Neural cell (in vitro differentiated cells): Measurements from ENCODE around the gene RUVBL1. TPM values are rescaled to one million over a fixed set of nuclear protein-coding genes. Genes with fewer than 3 reads are reported as not detected.

Source experiments
- H2AFZ ChIP-seq: fragments of 200-600, 300-800 bp; sonication (generic), shearing (Covaris generic); 2 replicates; pipeline ENCODE4 v1.6.0; 2014; ENCODE audit warnings: low read depth, mild to moderate bottlenecking, antibody characterized with exemption, low read length, moderate library complexity
- H3F3A ChIP-seq: fragments of 200-600 bp; shearing (Covaris generic); 2 replicates; pipeline ENCODE4 v1.6.1; 2016; ENCODE audit warnings: mild to moderate bottlenecking, moderate library complexity, mixed read lengths, antibody characterized with exemption, low read length; ENCODE audit not compliant: insufficient read depth, poor library complexity, severe bottlenecking
- H3K27ac ChIP-seq: fragments of 200-600, 300-800 bp; sonication (generic), shearing (Covaris generic); 2 replicates; pipeline ENCODE4 v1.5.1; 2014; ENCODE audit warnings: mild to moderate bottlenecking, low read length, moderate library complexity
- H3K27me3 ChIP-seq: fragments of 300-800, 200-600 bp; sonication (generic), shearing (Covaris generic); 2 replicates; pipeline ENCODE4 v1.6.0; 2014; ENCODE audit warnings: mild to moderate bottlenecking, low read depth, low read length, moderate library complexity; ENCODE audit not compliant: insufficient read depth
- H3K36me3 ChIP-seq: fragments of 300-800, 200-600 bp; sonication (generic), shearing (Covaris generic); 2 replicates; pipeline ENCODE4 v1.5.1; 2014; ENCODE audit warnings: mild to moderate bottlenecking, antibody characterized with exemption, low read length, moderate library complexity; ENCODE audit not compliant: insufficient read depth
- H3K4me2 ChIP-seq: fragments of 300-800, 200-600 bp; sonication (generic), shearing (Covaris generic); 2 replicates; pipeline ENCODE4 v1.6.0; 2014; ENCODE audit warnings: mild to moderate bottlenecking, low read length
- H3K4me3 ChIP-seq: fragments of 300-800, 200-600 bp; sonication (generic), shearing (Covaris generic); 2 replicates; pipeline ENCODE4 v1.5.1; 2014; ENCODE audit warnings: mild to moderate bottlenecking, low read length, moderate library complexity
- H3K79me2 ChIP-seq: fragments of 200-600 bp; shearing (Covaris generic); replicated peaks from 2 replicates; pipeline ENCODE4 v1.6.0; 2014; ENCODE audit warnings: mild to moderate bottlenecking, low read length, moderate library complexity; ENCODE audit not compliant: insufficient read depth
- H3K9ac ChIP-seq: fragments of 300-800, 200-600 bp; sonication (generic), shearing (Covaris generic); 2 replicates; pipeline ENCODE4 v1.6.1; 2016; ENCODE audit warnings: mild to moderate bottlenecking, low read length, mixed read lengths
- H3K9me2 ChIP-seq: fragments of 200-600 bp; shearing (Covaris generic); 2 replicates; pipeline ENCODE4 v1.6.1; 2016; ENCODE audit warnings: mild to moderate bottlenecking, low read length, mixed read lengths; ENCODE audit not compliant: insufficient read depth
- H3K9me3 ChIP-seq: fragments of 200-600, 300-800 bp; sonication (generic), shearing (Covaris generic); 2 replicates; pipeline ENCODE4 v1.6.1; 2016; ENCODE audit warnings: mild to moderate bottlenecking, mixed run types, low read length, moderate library complexity, mixed read lengths
- H4K20me1 ChIP-seq: fragments of 200-600 bp; shearing (Covaris generic); 2 replicates; pipeline ENCODE4 v1.6.1; 2016; ENCODE audit warnings: mild to moderate bottlenecking, mixed run types; ENCODE audit not compliant: insufficient read depth
- EP300 ChIP-seq: fragments of 450-650 bp; conservative IDR thresholded peaks from 2 replicates; pipeline ENCODE4 v1.6.1; 2014; ENCODE audit warnings: antibody characterized with exemption, mild to moderate bottlenecking, moderate library complexity; ENCODE audit not compliant: poor library complexity, severe bottlenecking
- EZH2 ChIP-seq: fragments of 200-600, 300-800 bp; shearing (Covaris generic), sonication (generic); IDR thresholded peaks from 2 replicates; pipeline ENCODE4 v1.6.1; 2014; ENCODE audit warnings: antibody characterized with exemption, low read length, borderline replicate concordance, mild to moderate bottlenecking; ENCODE audit not compliant: insufficient read depth, poor library complexity, severe bottlenecking
- MXI1 ChIP-seq: fragments of 450-650 bp; conservative IDR thresholded peaks from 2 replicates; pipeline ENCODE4 v1.6.1; 2014; ENCODE audit warnings: antibody characterized with exemption, mild to moderate bottlenecking; ENCODE audit not compliant: poor library complexity, severe bottlenecking
- POLR2AphosphoS5 ChIP-seq: IDR thresholded peaks from 2 replicates; pipeline ENCODE4 v1.6.1; 2012
- RAD21 ChIP-seq: fragments of 450-650 bp; conservative IDR thresholded peaks from 2 replicates; pipeline ENCODE4 v1.6.1; 2014; ENCODE audit warnings: antibody characterized with exemption, mild to moderate bottlenecking, moderate library complexity
- SMC3 ChIP-seq: fragments of 450-650 bp; conservative IDR thresholded peaks from 2 replicates; pipeline ENCODE4 v1.6.1; 2014; ENCODE audit warnings: antibody characterized with exemption, mild to moderate bottlenecking, moderate library complexity; ENCODE audit not compliant: poor library complexity
- TAF1 ChIP-seq: IDR thresholded peaks from 2 replicates; pipeline ENCODE4 v1.6.1; 2012; ENCODE audit warnings: low read depth
- polyA plus RNA-seq: library from polyadenylated mRNA; depleted of rRNA; stranded (reverse); fragments of >200 nt; gene quantifications from 2 replicates; pipeline ENCODE4 v1.2.3, GENCODE V29; 2014
- TF ChIP-seq, protein P1 (sequence below): IDR thresholded peaks from 2 replicates; pipeline ENCODE4 v1.6.1; 2012; ENCODE audit warnings: borderline replicate concordance
- TF ChIP-seq, protein P2 (sequence below): fragments of 450-650 bp; IDR thresholded peaks from 2 replicates; pipeline ENCODE4 v1.5.1; 2014; ENCODE audit warnings: antibody characterized with exemption, mild to moderate bottlenecking, moderate library complexity; ENCODE audit not compliant: poor library complexity, severe bottlenecking

RUVBL1 gene
- polyA plus RNA-seq, 1 donor from 2014 or later = 83.3 TPM

DNA sequence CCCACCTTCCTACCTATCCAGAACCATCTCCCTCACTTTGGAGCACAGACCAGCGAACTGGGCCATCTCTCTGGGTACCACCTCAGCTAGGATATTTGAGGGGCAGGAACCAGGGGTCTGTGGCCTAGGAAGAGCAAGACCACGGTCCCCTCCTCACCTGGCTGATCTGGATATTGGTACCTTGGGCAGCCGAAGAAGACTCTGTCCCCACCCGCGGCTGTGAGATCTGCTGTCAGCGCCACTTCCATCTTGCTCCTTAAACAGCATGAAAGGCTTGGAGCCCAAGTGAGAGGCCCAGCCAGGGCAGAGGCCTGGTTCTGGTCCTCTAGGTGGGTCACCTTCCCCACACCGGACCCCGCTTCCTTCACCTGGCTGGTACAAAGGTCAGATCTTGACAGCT, 44.7 kb downstream of the RUVBL1 start:
- H2AFZ ChIP-seq = no peak overlapping the region
- no peaks in the 10 kb centered on the region for H3F3A ChIP-seq
- H3K79me2 ChIP-seq = no peaks in the 10 kb centered on the region
- H3K27ac ChIP-seq = no peak overlapping the region
- no peak overlapping the region for H3K9ac ChIP-seq
- no peak overlapping the region for H3K4me3 ChIP-seq
- H3K4me2 ChIP-seq = no peak overlapping the region
- H3K9me2 ChIP-seq = no peaks in the 10 kb centered on the region
- H4K20me1 ChIP-seq = no peaks in the 10 kb centered on the region
- no peaks in the 10 kb centered on the region for H3K36me3 ChIP-seq
- TF ChIP-seq TAF1 = no peak
- no peak for TF ChIP-seq EP300
- TF ChIP-seq EZH2 = no peak
- TF ChIP-seq, protein P1, sequence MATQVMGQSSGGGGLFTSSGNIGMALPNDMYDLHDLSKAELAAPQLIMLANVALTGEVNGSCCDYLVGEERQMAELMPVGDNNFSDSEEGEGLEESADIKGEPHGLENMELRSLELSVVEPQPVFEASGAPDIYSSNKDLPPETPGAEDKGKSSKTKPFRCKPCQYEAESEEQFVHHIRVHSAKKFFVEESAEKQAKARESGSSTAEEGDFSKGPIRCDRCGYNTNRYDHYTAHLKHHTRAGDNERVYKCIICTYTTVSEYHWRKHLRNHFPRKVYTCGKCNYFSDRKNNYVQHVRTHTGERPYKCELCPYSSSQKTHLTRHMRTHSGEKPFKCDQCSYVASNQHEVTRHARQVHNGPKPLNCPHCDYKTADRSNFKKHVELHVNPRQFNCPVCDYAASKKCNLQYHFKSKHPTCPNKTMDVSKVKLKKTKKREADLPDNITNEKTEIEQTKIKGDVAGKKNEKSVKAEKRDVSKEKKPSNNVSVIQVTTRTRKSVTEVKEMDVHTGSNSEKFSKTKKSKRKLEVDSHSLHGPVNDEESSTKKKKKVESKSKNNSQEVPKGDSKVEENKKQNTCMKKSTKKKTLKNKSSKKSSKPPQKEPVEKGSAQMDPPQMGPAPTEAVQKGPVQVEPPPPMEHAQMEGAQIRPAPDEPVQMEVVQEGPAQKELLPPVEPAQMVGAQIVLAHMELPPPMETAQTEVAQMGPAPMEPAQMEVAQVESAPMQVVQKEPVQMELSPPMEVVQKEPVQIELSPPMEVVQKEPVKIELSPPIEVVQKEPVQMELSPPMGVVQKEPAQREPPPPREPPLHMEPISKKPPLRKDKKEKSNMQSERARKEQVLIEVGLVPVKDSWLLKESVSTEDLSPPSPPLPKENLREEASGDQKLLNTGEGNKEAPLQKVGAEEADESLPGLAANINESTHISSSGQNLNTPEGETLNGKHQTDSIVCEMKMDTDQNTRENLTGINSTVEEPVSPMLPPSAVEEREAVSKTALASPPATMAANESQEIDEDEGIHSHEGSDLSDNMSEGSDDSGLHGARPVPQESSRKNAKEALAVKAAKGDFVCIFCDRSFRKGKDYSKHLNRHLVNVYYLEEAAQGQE = no peak
- TF ChIP-seq MXI1 = no peak
- TF ChIP-seq SMC3 = no peak
- TF ChIP-seq RAD21 = no peak
- TF ChIP-seq POLR2AphosphoS5 = no peak
- TF ChIP-seq, protein P2, sequence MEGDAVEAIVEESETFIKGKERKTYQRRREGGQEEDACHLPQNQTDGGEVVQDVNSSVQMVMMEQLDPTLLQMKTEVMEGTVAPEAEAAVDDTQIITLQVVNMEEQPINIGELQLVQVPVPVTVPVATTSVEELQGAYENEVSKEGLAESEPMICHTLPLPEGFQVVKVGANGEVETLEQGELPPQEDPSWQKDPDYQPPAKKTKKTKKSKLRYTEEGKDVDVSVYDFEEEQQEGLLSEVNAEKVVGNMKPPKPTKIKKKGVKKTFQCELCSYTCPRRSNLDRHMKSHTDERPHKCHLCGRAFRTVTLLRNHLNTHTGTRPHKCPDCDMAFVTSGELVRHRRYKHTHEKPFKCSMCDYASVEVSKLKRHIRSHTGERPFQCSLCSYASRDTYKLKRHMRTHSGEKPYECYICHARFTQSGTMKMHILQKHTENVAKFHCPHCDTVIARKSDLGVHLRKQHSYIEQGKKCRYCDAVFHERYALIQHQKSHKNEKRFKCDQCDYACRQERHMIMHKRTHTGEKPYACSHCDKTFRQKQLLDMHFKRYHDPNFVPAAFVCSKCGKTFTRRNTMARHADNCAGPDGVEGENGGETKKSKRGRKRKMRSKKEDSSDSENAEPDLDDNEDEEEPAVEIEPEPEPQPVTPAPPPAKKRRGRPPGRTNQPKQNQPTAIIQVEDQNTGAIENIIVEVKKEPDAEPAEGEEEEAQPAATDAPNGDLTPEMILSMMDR = no peak
- H3K27me3 ChIP-seq = peaks cover 11% of the 10 kb centered on the region
- H3K9me3 ChIP-seq = no peaks in the 10 kb centered on the region

DNA sequence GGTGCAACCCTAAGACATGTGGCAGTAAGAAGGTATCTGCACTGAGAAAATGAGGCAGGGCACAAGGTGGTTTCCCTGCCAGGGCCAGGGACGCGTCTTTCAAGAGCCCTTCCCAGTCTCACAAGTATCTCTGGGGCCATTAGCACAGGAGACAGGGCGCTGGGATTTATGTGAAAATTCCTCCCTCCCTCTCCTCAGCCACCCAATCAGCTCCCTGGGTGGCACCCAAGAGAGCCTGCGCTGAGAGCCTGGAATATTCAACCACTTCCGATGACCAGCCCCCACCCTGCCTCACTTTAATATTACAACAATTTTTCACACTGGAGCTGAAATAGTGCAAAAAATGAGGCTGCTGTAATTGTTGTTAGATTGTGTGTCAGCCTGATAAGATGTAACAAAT, 45.3 kb downstream of the RUVBL1 start:
- Histone ChIP-seq H3K9ac (no peak overlapping the region), H4K20me1 (no peaks in the 10 kb centered on the region), H3K9me3 (no peaks in the 10 kb centered on the region), H2AFZ (no peak overlapping the region), H3K9me2 (no peaks in the 10 kb centered on the region), H3K27me3 (peaks cover 11% of the 10 kb centered on the region), H3K4me3 (no peak overlapping the region), H3K79me2 (no peaks in the 10 kb centered on the region), H3K27ac (no peak overlapping the region), H3K36me3 (no peaks in the 10 kb centered on the region), H3F3A (no peaks in the 10 kb centered on the region), H3K4me2 (no peak overlapping the region)
- TF ChIP-seq, protein P2 = no peak
- TF ChIP-seq POLR2AphosphoS5 (no peak), RAD21 (no peak), TAF1 (no peak), EP300 (no peak), MXI1 (no peak), EZH2 (no peak)
- TF ChIP-seq, protein P1 = no peak
